Aorta (tissue), 5 donors: ENCODE results near the gene ANAPC16. TPM values are rescaled to one million over a fixed set of nuclear protein-coding genes. Genes with fewer than 3 reads are reported as not detected.

ENCODE experiments used
- ATAC-seq: fragments of 200-7000 bp; cut with Tn5 transposase; one replicate; pipeline ENCODE4 v1.9.1; 2022; ENCODE audit warnings: moderate library complexity; ENCODE audit not compliant: low FRiP score
- DNase-seq, 2 donors: peaks; one replicate each; pipeline ENCODE4 v3.0.0-alpha.2; 2020
- H3K27ac ChIP-seq, 2 donors: one replicate each; pipeline ENCODE4 v1.5.1; 2013; ENCODE audit warnings: low read length in 2 of 2, mild to moderate bottlenecking in 2 of 2, moderate library complexity in 2 of 2, control low read depth in 1 of 2, inconsistent platforms in 1 of 2, low read depth in 1 of 2
- H3K27me3 ChIP-seq, 2 donors: one replicate each; pipeline ENCODE4 v1.6.1; 2013; ENCODE audit warnings: control low read depth in 1 of 2, low read length in 1 of 2, mild to moderate bottlenecking in 1 of 2, moderate library complexity in 1 of 2; ENCODE audit not compliant: insufficient read depth in 2 of 2, control insufficient read depth in 1 of 2
- H3K36me3 ChIP-seq, 2 donors: one replicate each; pipeline ENCODE4 v1.6.1; 2013; ENCODE audit warnings: control low read depth in 1 of 2, low read length in 1 of 2, mild to moderate bottlenecking in 1 of 2; ENCODE audit not compliant: insufficient read depth in 2 of 2, control insufficient read depth in 1 of 2
- H3K4me1 ChIP-seq, 2 donors: one replicate each; pipeline ENCODE4 v1.6.1; 2013; ENCODE audit warnings: low read length in 2 of 2, control low read depth in 1 of 2, mild to moderate bottlenecking in 1 of 2, moderate library complexity in 1 of 2; ENCODE audit not compliant: insufficient read depth in 2 of 2, control insufficient read depth in 1 of 2
- H3K4me3 ChIP-seq, 2 donors: one replicate each; pipeline ENCODE4 v1.5.1; 2013; ENCODE audit warnings: low read length in 2 of 2, control low read depth in 1 of 2, mild to moderate bottlenecking in 1 of 2
- H3K9me3 ChIP-seq: one replicate; pipeline ENCODE4 v1.6.1; 2013; ENCODE audit warnings: mild to moderate bottlenecking, low read length; ENCODE audit not compliant: control insufficient read depth
- WGBS, 2 donors: extraction: QIAGEN DNeasy Blood & Tissue Kit; methylation state at CpG; one replicate each; pipeline ENCODE4 v1.1.7; 2013; 5-methylcytosine and 5-hydroxymethylcytosine counted together
- intact Hi-C, 2 donors: fragments of 100-400 bp; cut with DNase I; formaldehyde crosslinking; loops; one replicate each; pipeline versions ENCODE4 v1.14.2 to v1.15.0; 2022
- polyA plus RNA-seq, 2 donors: library from polyadenylated mRNA; stranded (reverse); fragments of 200-250 nt; gene quantifications; one replicate each; pipeline ENCODE4 v1.2.3, GENCODE V29; 2013
- total RNA-seq, 2 donors: library from RNA; stranded (reverse); fragmentation: NEBNext Ultra II Directional; extraction: Animal tissue kit (Norgen Biotek cat#: 25700); gene quantifications; one replicate each; pipeline ENCODE4 v1.2.1, GENCODE V29; 2021
- donor health status: healthy with polysubstance abuse.
- donor health status: Bipolar disorder and iron deficiency.
- donor health status: DM: no; HTN: no; CAD: no.
- donor health status: DM: no; HTN: no; CAD: no.
- donor health status: DM: yes; HTN: yes; CAD: no.

Gene ANAPC16
- total and polyA plus RNA-seq, 4 donors, result 70.7 to 281 (median 120) TPM

GRCh38 chr10:72233621-72234020, 17.8 kb downstream of the ANAPC16 start:
- intact Hi-C loops, result no loop called here
- Histone ChIP-seq H3K27me3 (no peaks in the 10 kb centered on the region), H3K4me1 (peaks cover 2 to 4% of the 10 kb centered on the region in 2 donors), H3K9me3 (no peaks in the 10 kb centered on the region), H3K27ac (no peak overlapping the region), H3K4me3 (no peak overlapping the region), H3K36me3 (peaks cover 4 to 5% of the 10 kb centered on the region in 2 donors)
- ATAC-seq (no peak), DNase-seq (no peak)

GRCh38 chr10:72234560-72235095, 18.8 kb downstream of the ANAPC16 start:
- no peak for DNase-seq
- H3K36me3 ChIP-seq, result peaks cover 4 to 5% of the 10 kb centered on the region in 2 donors
- WGBS, 2 donors, result 90% methylated on average over 6 of the region's 6 CpGs
- H3K27me3 ChIP-seq, result no peaks in the 10 kb centered on the region
- no peak overlapping the region for H3K4me3 ChIP-seq
- intact Hi-C loops, result no loop called here
- H3K4me1 ChIP-seq, result peaks cover 0 to 4% of the 10 kb centered on the region in 2 donors
- ATAC-seq, result no peak
- no peaks in the 10 kb centered on the region for H3K9me3 ChIP-seq
- no peak overlapping the region for H3K27ac ChIP-seq

GRCh38 chr10:72235544-72236279, 19.9 kb downstream of the ANAPC16 start:
- DNase-seq (no peak), ATAC-seq (no peak)
- no peaks in the 10 kb centered on the region for H3K4me1 ChIP-seq
- no peaks in the 10 kb centered on the region for H3K9me3 ChIP-seq
- no peaks in the 10 kb centered on the region for H3K27me3 ChIP-seq
- intact Hi-C loops, result no loop called here
- no peak overlapping the region for H3K27ac ChIP-seq
- 67 to 75% methylated on average over 6 of the region's 6 CpGs for WGBS, 2 donors
- peaks cover 3 to 4% of the 10 kb centered on the region in 2 donors for H3K36me3 ChIP-seq
- H3K4me3 ChIP-seq, result no peak overlapping the region

- Histone ChIP-seq H3K27me3 (no peaks in the 10 kb centered on the region), H3K9me3 (no peaks in the 10 kb centered on the region), H3K4me1 (peaks cover 0 to 5% of the 10 kb centered on the region in 2 donors), H3K4me3 (no peak overlapping the region), H3K27ac (no peak overlapping the region), H3K36me3 (no peaks in the 10 kb centered on the region)
- intact Hi-C loops, result no loop called here
- DNase-seq (peak; percentile 15 to 17), ATAC-seq (no peak)
- WGBS, 2 donors, result 90% methylated on average over 13 of the region's 13 CpGs
Measured at GRCh38 chr10:72238392-72239175, 22.8 kb downstream of the ANAPC16 start.

GRCh38 chr10:72239409-72239808, 23.6 kb downstream of the ANAPC16 start:
- Histone ChIP-seq H3K4me3 (no peak overlapping the region), H3K36me3 (no peaks in the 10 kb centered on the region), H3K27ac (no peak overlapping the region), H3K9me3 (no peaks in the 10 kb centered on the region), H3K27me3 (no peaks in the 10 kb centered on the region), H3K4me1 (peaks cover under 1 to 5% of the 10 kb centered on the region in 2 donors)
- 55 to 97% methylated on average over 1 of the region's 1 CpG for WGBS, 2 donors
- intact Hi-C loops, result no loop called here
- DNase-seq (no peak), ATAC-seq (no peak)

GRCh38 chr10:72240371-72240770, 24.6 kb downstream of the ANAPC16 start:
- intact Hi-C loops, result no loop called here
- Histone ChIP-seq H3K27ac (no peak overlapping the region), H3K27me3 (no peaks in the 10 kb centered on the region), H3K9me3 (no peaks in the 10 kb centered on the region), H3K36me3 (no peaks in the 10 kb centered on the region), H3K4me1 (peaks cover 5 to 10% of the 10 kb centered on the region in 2 donors), H3K4me3 (no peak overlapping the region)
- ATAC-seq, result no peak
- whole genome bisulfite sequencing, 2 donors, result 84 to 92% methylated on average over 6 to 7 of the region's 7 CpGs
- peak in 1 of 2 donors; percentile 19 for DNase-seq

GRCh38 chr10:72241691-72242252, 26.0 kb downstream of the ANAPC16 start:
- no peaks in the 10 kb centered on the region for H3K36me3 ChIP-seq
- intact Hi-C loops, result no loop called here
- no peak overlapping the region for H3K4me3 ChIP-seq
- no peaks in the 10 kb centered on the region for H3K27me3 ChIP-seq
- 92 to 93% methylated on average over 8 of the region's 8 CpGs for WGBS, 2 donors
- peak overlapping the region in 1 of 2 donors; percentile 29 for H3K27ac ChIP-seq
- no peak for ATAC-seq
- H3K9me3 ChIP-seq, result no peaks in the 10 kb centered on the region
- H3K4me1 ChIP-seq, result peaks cover 5 to 10% of the 10 kb centered on the region in 2 donors
- peak; percentile 11 to 50 for DNase-seq

- Histone ChIP-seq H3K9me3 (no peaks in the 10 kb centered on the region), H3K36me3 (no peaks in the 10 kb centered on the region), H3K4me1 (peaks cover 10% of the 10 kb centered on the region in 2 donors), H3K4me3 (no peak overlapping the region), H3K27ac (peak overlapping the region in 1 of 2 donors; percentile 82), H3K27me3 (no peaks in the 10 kb centered on the region)
- WGBS, 2 donors, result 28 to 46% methylated on average over 4 of the region's 4 CpGs
- peak; percentile 84 for ATAC-seq
- intact Hi-C loops, result no loop called here
- peak; percentile 84 to 86 for DNase-seq
Measured at GRCh38 chr10:72242675-72243074, 26.9 kb downstream of the ANAPC16 start.
